ENCODE data around the gene STARD10.

STARD10 gene

DNA sequence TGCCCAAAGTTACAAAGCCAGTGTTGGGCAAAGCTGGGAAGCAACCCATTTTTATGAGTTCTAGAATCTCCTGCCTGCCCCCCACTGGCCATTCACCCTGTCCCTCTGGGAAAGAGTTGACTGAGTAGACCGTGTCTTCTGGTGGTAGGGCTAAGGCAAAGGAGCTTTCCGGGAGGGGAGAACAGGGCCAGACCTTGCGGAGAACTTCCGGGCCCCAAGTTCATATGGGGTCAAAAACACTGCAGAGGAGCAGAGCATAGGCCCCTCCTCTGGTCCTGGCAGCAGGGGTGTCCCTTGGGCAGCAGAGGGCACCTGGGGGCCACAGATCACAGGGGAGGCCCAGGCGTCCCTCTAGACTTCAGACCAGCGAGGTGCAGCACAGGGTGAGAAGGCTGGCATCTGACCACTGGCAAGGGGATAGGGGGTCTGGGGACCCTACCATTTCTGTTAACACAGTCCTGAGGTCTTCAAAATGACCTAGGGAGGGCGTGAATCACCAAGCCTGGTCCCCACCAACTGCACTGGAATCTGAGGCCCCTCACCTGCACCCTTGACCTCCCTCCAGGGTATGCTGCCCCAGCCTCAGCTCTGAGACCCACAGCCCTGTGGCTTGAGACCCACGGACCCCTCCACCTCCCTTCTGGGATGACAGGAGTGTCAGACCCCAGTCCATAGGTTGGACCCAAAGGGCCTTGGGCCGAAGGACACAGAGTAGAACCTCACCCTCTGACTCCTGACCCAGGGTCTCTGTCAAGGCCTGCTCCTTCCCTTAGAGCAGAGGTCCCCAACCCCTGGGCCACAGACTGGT lies 40.3 kb downstream of the STARD10 start:
- TF ChIP-seq CTCF (IDR thresholded peaks at IDR 0.05), result no peak
- no peak overlapping the region for H3K4me3 ChIP-seq
- no peak overlapping the region for H3K27ac ChIP-seq
- DNase-seq (ENCODE audit: low spot score), result no peak

DNA sequence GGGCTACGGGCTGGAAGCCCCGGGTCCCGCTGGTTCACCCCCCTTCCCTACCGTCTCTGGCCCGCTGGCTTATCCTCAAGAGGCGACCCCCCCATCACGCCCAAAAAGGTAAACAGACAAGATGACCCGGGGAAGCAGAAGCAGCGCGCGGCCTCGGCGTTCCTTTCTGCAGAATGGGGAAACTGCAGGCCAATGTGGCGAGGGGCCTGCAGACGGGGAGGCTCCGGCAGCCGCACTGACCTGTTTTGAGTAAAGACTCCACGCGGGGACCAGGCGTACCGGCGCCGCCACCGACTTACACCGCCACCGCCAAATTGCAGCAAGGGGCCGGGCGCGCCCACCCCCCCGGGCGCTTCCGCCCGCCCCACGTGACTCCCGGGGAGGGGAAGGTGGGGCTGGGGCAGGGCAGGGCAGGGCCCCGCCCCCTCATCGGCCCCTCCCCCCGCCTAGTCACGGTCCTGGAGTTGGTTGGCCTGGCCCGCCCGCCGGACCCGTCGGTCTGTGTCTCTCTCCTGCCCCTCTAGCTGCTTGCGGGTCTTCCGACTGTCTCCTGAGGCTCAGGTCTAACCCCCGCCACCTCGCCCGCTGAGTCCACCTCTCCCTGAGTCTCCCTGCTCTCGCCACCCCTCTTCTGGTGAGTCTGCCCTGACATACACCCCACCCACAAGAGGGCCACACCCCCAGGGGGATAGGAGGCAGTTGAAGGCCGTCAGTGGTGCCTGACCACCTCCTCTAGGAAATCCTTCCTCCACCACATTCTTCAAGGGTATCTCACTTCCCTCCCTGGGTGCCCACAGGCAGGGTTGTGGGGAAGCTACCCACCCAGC lies 41.5 kb downstream of the STARD10 start, which contains the start of gene ARAP1:
ARAP1 (minus strand) TSS at position 321 of the 827 bp plus-strand sequence. CDS start 25,280 bp downstream, outside the sequence.
- TF ChIP-seq CTCF (IDR thresholded peaks at IDR 0.05), result no peak
- peak; percentile 88 for DNase-seq (ENCODE audit: low spot score)
- Histone ChIP-seq H3K27ac (peak within 1 kb of the TSS; percentile 17 to 58), H3K4me3 (peak within 1 kb of the TSS; percentile 81)

GRCh38 chr11:72751116-72752087 lies 42.4 kb downstream of the STARD10 start:
- Histone ChIP-seq H3K27ac (peak overlapping the region; percentile 17 to 58), H3K4me3 (peak overlapping the region; percentile 81)
- no peak for TF ChIP-seq CTCF (IDR thresholded peaks at IDR 0.05)
- no peak for DNase-seq (ENCODE audit: low spot score)

DNA sequence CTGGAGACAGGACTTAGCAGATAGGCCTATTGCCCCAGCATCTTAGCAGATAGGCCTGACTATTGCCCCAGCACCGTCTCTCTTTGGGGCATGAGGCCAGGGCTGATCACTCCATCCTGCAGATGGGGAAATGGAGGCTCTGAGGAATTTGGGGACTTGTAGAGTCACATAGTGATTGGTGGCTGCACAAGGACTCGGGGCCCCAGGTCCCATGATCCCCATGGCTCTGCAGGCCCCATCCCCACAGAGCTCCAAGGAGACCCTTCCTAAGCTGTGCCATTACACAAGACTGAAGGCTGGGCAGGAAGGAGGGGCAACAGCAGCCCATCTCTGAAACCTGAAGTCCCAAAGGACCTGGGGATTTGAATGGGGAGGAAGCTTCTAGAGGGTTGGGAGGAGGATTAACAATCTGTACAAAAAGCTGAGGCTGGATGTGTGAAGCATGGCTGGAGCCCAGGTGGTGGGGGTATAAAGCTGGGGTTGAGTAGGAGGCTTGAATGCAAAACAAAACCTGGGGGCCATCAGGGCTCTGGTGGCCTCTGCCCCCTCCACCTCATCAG lies 43.2 kb downstream of the STARD10 start:
- Histone ChIP-seq H3K27ac (no peak overlapping the region), H3K4me3 (peak overlapping the region; percentile 81)
- no peak for TF ChIP-seq CTCF (IDR thresholded peaks at IDR 0.05)
- DNase-seq (ENCODE audit: low spot score), result no peak

DNA sequence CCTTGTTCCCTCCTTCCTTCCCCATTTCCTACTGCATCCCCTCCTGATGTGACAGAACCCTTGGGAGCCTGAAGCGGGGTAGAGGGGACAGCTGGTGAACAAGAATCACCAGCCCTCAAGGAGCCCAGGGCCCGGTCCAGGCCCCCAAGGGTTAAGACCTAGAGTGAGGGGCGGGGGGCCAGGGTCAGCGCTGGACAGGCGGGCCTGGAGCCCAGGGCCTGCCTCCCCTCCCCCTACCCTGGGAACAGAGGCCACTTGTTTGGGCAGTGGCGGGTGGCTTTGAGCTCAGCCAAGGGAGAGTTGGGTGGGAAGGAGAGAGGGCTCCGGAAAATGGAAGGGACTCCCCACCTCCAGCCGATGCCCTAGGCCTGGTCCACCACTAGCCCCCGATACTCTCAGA lies 43.8 kb downstream of the STARD10 start:
- no peak overlapping the region for H3K27ac ChIP-seq
- TF ChIP-seq CTCF (IDR thresholded peaks at IDR 0.05), result no peak
- no peak overlapping the region for H3K4me3 ChIP-seq
- no peak for DNase-seq (ENCODE audit: low spot score)

DNA sequence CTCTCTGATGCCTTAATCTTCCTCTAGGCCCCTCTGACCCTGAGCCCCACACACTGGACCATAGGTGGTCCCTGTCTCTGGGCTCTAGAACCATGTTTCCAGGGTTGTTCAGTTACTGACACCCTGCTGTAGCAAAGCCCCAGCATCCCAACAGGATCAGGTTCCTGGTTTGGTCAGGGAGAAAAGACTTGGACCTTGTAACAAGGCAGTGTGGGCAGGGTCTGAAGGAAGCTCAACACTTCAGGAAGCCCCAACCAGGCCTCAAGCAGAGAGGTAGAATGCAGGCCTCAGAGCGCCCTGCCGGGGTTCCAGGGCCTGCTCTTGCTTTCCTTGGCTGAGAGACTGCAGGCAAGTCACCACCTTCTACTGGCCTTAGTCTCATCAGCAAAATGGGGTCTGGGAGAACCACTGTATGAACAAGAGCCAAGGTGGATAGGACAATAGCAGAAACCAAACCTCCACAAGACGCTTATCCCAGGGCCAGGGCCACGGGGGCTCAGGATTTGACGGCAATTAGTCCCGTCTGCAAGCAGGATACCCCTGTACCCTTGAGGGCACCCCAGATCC lies 46.5 kb downstream of the STARD10 start:
- Histone ChIP-seq H3K4me3 (no peak overlapping the region), H3K27ac (no peak overlapping the region)
- DNase-seq (ENCODE audit: low spot score), result no peak
- TF ChIP-seq CTCF (IDR thresholded peaks at IDR 0.05), result no peak
